ENCODE data around the gene SLC38A10. TPM values are rescaled to one million over a fixed set of nuclear protein-coding genes. Genes with fewer than 3 reads are reported as not detected.

The SLC38A10 gene
- total and polyA plus RNA-seq, 2 of the 13 experiments (the other 11 are each of a cell fraction or from before 2014, with no cell fraction given): 23.4 to 55.8 TPM

GRCh38 chr17:81245024-81245664 lies 50.0 kb downstream of the SLC38A10 start (continued):
- no peak for TF ChIP-seq PRDM4 (CRISPR knock-in tag; IDR thresholded peaks at IDR 0.05; ENCODE audit: borderline replicate concordance)
- TF ChIP-seq ZNF589 (CRISPR knock-in tag; conservative IDR thresholded peaks at IDR 0.05): no peak
- peak; percentile 85; the same call in 1 of the 2 replicates for TF ChIP-seq ZNF691 (CRISPR knock-in tag; IDR thresholded peaks at IDR 0.05; ENCODE audit: borderline replicate concordance, low read depth)
- TF ChIP-seq SSRP1 (CRISPR knock-in tag; IDR thresholded peaks at IDR 0.05): no peak
- no peak for TF ChIP-seq ZNF468 (CRISPR knock-in tag; IDR thresholded peaks at IDR 0.05)
- no peak for TF ChIP-seq POLR2AphosphoS2 (IDR thresholded peaks at IDR 0.05; ENCODE audit: low read depth, low read length)
- TF ChIP-seq ETV6 (CRISPR knock-in tag; conservative IDR thresholded peaks at IDR 0.05): no peak
- TF ChIP-seq E2F5 (CRISPR knock-in tag; conservative IDR thresholded peaks at IDR 0.05): no peak
- TF ChIP-seq ZNF703 (CRISPR knock-in tag; IDR thresholded peaks at IDR 0.05; ENCODE audit: borderline replicate concordance): no peak
- TF ChIP-seq KIAA2018 (CRISPR knock-in tag; IDR thresholded peaks at IDR 0.05; ENCODE audit: borderline replicate concordance): no peak
- TF ChIP-seq GPBP1L1 (CRISPR knock-in tag; IDR thresholded peaks at IDR 0.05): no peak
- TF ChIP-seq HHEX (CRISPR knock-in tag; IDR thresholded peaks at IDR 0.05): no peak
- no peak for TF ChIP-seq E2F1 (CRISPR knock-in tag; IDR thresholded peaks at IDR 0.05)
- no peak for TF ChIP-seq PHF5A (CRISPR knock-in tag; IDR thresholded peaks at IDR 0.05; ENCODE audit: low read depth, unreplicated experiment)

Data from HepG2 (cell line).